HepG2 (cell line): ENCODE data around the gene SRRM3. TPM values are rescaled to one million over a fixed set of nuclear protein-coding genes. Genes with fewer than 3 reads are reported as not detected.

Source experiments
- CC2D1A ChIP-seq: sonication (generic); formaldehyde crosslinking; IDR thresholded peaks from 2 replicates; pipeline ENCODE4 v1.8.1; 2023; ENCODE audit warnings: mild to moderate bottlenecking, missing genetic modification reagents
- HDAC1 ChIP-seq: sonication (generic); formaldehyde crosslinking; IDR thresholded peaks from 2 replicates; pipeline ENCODE4 v1.5.1; 2020; ENCODE audit warnings: mild to moderate bottlenecking, missing genetic modification reagents
- HNRNPL ChIP-seq: fragments of 200-400 bp; formaldehyde crosslinking; IDR thresholded peaks from 2 replicates; pipeline ENCODE4 v1.6.1; 2017; ENCODE audit warnings: mild to moderate bottlenecking, low read depth, low read length
- IRF2 ChIP-seq: IDR thresholded peaks from 2 replicates; pipeline ENCODE4 v1.6.1; 2018; ENCODE audit warnings: missing genetic modification reagents, missing compliant biosample characterization
- NFAT5 ChIP-seq: sonication (generic); formaldehyde crosslinking; IDR thresholded peaks from 2 replicates; pipeline ENCODE4 v1.4.0; 2020; ENCODE audit warnings: missing genetic modification reagents
- U2AF2 ChIP-seq: fragments of 200-400 bp; formaldehyde crosslinking; IDR thresholded peaks from 2 replicates; pipeline ENCODE4 v1.6.1; 2017; ENCODE audit warnings: low read depth, mild to moderate bottlenecking, low read length
- ZNF563 ChIP-seq: sonication (generic); formaldehyde crosslinking; IDR thresholded peaks from 2 replicates; pipeline ENCODE4 v1.8.0; 2022; ENCODE audit warnings: mild to moderate bottlenecking, moderate library complexity, missing genetic modification reagents
- ZNF564 ChIP-seq: sonication (generic); formaldehyde crosslinking; IDR thresholded peaks from 2 replicates; pipeline ENCODE4 v1.8.1; 2023; ENCODE audit warnings: mild to moderate bottlenecking, missing genetic modification reagents
- ZSCAN30 ChIP-seq: sonication (generic); formaldehyde crosslinking; IDR thresholded peaks from 2 replicates; pipeline ENCODE4 v1.5.0; 2020; ENCODE audit warnings: mild to moderate bottlenecking, missing genetic modification reagents
- polyA plus RNA-seq, 8 experiments: library from polyadenylated mRNA; depleted of rRNA in 3 of 8; stranded (reverse) in 7 of 8; unstranded in 1 of 8; fragments of >200 nt; fragmentation: Illumina TruSeq in 4 of 8; extraction: Trizol in 4 of 8; gene quantifications; 2 replicates each; pipeline versions ENCODE4 v1.2.1 to v1.2.3, GENCODE V29; 2011 to 2016; ENCODE audit warnings: low read depth in 4 of 8, missing spikeins in 1 of 8, mixed read lengths in 1 of 8; ENCODE audit not compliant: insufficient read depth in 1 of 8
- total RNA-seq, 5 experiments: library from RNA; depleted of rRNA; stranded (reverse); fragments of >200 nt; fragmentation: Illumina TruSeq; extraction: Trizol; gene quantifications; 2 replicates each; pipeline ENCODE4 v1.2.3, GENCODE V29; 2016; ENCODE audit warnings: low read depth in 1 of 5
- TF ChIP-seq, protein P1 (sequence below): sonication (generic); formaldehyde crosslinking; IDR thresholded peaks from one replicate; pipeline ENCODE4 v1.5.1; 2020; ENCODE audit warnings: mild to moderate bottlenecking, missing genetic modification reagents; ENCODE audit errors: not compliant biosample characterization

The SRRM3 gene
- total and polyA plus RNA-seq, 2 of the 13 experiments (the other 11 are each of a cell fraction or from before 2014, with no cell fraction given): 0.13 to 0.54 TPM

DNA sequence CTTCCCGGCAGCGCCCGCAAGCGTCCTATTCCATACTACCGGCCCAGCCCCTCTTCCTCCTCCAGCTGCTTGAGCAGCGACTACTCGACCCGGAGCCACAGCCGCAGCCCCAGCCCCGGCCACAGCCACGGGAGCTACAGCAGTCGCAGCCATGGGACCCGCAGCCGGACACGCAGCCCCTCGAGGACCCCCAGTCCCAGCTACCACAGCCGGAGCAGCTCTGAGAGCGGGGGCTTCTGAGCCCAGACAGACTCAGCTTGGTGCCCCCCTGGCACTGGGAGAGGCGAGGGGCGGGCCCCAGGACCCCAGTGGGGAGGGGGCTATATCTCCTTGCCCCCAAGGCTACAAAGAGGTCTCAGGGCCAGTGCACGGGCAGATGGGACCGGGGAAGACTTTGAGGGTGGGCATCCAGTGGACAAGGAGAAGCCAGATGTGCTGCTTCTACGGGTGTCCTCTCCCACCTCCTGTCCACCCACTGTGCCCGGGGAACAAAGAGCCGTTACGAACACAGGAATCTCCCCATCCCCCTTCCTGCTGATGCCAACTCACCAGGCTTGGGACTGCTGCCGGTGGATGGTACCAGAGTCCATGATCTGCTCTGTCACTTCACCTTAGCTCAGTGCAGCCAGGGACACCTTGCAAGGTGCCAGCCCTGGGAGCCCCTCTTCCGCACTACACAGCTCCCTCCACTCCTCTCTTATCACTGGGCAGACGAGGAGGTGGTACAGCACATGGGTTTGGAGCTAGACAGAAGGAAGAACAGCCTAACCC is 84.1 kb downstream of the SRRM3 start (continued):
- TF ChIP-seq, protein P1, sequence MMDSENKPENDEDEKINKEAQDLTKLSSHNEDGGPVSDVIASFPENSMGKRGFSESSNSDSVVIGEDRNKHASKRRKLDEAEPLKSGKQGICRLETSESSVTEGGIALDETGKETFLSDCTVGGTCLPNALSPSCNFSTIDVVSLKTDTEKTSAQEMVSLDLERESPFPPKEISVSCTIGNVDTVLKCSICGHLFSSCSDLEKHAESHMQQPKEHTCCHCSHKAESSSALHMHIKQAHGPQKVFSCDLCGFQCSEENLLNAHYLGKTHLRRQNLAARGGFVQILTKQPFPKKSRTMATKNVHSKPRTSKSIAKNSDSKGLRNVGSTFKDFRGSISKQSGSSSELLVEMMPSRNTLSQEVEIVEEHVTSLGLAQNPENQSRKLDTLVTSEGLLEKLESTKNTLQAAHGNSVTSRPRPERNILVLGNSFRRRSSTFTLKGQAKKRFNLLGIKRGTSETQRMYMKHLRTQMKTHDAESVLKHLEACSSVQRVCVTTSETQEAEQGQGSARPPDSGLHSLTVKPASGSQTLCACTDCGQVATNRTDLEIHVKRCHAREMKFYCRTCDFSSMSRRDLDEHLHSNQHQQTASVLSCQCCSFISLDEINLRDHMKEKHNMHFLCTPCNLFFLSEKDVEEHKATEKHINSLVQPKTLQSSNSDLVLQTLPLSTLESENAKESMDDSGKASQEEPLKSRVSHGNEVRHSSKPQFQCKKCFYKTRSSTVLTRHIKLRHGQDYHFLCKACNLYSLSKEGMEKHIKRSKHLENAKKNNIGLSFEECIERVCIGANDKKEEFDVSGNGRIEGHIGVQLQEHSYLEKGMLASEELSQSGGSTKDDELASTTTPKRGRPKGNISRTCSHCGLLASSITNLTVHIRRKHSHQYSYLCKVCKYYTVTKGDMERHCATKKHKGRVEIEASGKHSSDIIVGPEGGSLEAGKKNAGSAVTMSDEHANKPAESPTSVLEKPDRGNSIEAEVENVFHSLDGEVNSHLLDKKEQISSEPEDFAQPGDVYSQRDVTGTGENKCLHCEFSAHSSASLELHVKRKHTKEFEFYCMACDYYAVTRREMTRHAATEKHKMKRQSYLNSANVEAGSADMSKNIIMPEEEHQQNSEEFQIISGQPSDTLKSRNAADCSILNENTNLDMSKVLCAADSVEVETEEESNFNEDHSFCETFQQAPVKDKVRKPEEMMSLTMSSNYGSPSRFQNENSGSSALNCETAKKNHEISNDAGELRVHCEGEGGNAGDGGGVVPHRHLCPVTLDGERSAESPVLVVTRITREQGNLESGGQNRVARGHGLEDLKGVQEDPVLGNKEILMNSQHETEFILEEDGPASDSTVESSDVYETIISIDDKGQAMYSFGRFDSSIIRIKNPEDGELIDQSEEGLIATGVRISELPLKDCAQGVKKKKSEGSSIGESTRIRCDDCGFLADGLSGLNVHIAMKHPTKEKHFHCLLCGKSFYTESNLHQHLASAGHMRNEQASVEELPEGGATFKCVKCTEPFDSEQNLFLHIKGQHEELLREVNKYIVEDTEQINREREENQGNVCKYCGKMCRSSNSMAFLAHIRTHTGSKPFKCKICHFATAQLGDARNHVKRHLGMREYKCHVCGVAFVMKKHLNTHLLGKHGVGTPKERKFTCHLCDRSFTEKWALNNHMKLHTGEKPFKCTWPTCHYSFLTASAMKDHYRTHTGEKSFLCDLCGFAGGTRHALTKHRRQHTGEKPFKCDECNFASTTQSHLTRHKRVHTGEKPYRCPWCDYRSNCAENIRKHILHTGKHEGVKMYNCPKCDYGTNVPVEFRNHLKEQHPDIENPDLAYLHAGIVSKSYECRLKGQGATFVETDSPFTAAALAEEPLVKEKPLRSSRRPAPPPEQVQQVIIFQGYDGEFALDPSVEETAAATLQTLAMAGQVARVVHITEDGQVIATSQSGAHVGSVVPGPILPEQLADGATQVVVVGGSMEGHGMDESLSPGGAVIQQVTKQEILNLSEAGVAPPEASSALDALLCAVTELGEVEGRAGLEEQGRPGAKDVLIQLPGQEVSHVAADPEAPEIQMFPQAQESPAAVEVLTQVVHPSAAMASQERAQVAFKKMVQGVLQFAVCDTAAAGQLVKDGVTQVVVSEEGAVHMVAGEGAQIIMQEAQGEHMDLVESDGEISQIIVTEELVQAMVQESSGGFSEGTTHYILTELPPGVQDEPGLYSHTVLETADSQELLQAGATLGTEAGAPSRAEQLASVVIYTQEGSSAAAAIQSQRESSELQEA (CRISPR knock-in tag): no peak
- TF ChIP-seq U2AF2 (no peak), NFAT5 (no peak), IRF2 (CRISPR knock-in tag) (no peak), HDAC1 (no peak), ZSCAN30 (CRISPR knock-in tag) (no peak), CC2D1A (CRISPR knock-in tag) (no peak), ZNF563 (CRISPR knock-in tag) (no peak), ZNF564 (CRISPR knock-in tag) (no peak), HNRNPL (0 out of 2 replicates have a peak, but pooled peaks have one; percentile 30)
